Ovary (tissue), 3 donors: ENCODE results near the gene CADM2.

Experiments
- CTCF ChIP-seq, 3 donors: fragments of 450-650 bp in 2 of 3; fragments of 200-600 bp in 1 of 3; IDR thresholded peaks; one replicate each; pipeline versions ENCODE4 v1.5.1 to v1.8.0; 2016 to 2022; ENCODE audit warnings: antibody characterized with exemption in 3 of 3, mild to moderate bottlenecking in 1 of 3
- POLR2A ChIP-seq: fragments of 450-650 bp; IDR thresholded peaks from one replicate; pipeline ENCODE4 v1.6.1; 2017; ENCODE audit warnings: antibody characterized with exemption, mild to moderate bottlenecking, moderate library complexity
- donor health status: DM: no; HTN: no; CAD: no.

- TF ChIP-seq POLR2A = no peak
- no peak for TF ChIP-seq CTCF (IDR thresholded peaks at IDR 0.05)
Observed at GRCh38 chr3:85426121-85426520, 467.3 kb downstream of the CADM2 start.
